GM19372 (cell line): Measurements from ENCODE around the gene STRIP2.
"Not testable (repeated sequence)": the region's sequence is repeated elsewhere in the genome, so short reads cannot be mapped to it uniquely, and the experiment has no call there.

Experiments
- ATAC-seq: cut with Tn5 transposase; IDR thresholded peaks from one replicate; pipeline ENCODE4 v1.9.1; 2021; ENCODE audit warnings: mild to moderate bottlenecking, low read depth, moderate library complexity; ENCODE audit not compliant: unreplicated experiment

STRIP2 gene

DNA sequence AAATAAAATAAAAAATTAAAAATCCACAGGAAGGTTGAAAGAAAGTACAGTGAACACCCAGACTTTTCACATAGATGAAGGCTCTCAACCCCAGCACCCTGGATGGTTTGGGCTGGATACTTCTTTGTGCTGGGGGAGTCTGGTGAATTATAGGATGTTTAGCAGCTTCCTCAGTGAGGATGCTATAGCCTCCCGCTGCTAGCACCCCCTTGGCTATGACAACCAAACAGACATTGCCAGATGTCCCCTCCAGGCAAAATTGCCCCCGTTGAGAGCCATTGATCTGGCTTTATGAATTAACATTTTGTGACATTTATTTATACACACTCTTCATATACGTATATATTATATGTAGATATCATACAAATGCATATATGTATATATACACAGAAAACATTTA lies 89.7 kb downstream of the STRIP2 start:
- no peak for ATAC-seq

GRCh38 chr7:129524405-129524804 lies 90.2 kb downstream of the STRIP2 start:
- ATAC-seq: not testable (repeated sequence)

- no peak for ATAC-seq
These were observed 91.1 kb downstream of the STRIP2 start for GRCh38 chr7:129525225-129525862.

- ATAC-seq: no peak
These were observed 95.4 kb downstream of the STRIP2 start for GRCh38 chr7:129529643-129530042.

DNA sequence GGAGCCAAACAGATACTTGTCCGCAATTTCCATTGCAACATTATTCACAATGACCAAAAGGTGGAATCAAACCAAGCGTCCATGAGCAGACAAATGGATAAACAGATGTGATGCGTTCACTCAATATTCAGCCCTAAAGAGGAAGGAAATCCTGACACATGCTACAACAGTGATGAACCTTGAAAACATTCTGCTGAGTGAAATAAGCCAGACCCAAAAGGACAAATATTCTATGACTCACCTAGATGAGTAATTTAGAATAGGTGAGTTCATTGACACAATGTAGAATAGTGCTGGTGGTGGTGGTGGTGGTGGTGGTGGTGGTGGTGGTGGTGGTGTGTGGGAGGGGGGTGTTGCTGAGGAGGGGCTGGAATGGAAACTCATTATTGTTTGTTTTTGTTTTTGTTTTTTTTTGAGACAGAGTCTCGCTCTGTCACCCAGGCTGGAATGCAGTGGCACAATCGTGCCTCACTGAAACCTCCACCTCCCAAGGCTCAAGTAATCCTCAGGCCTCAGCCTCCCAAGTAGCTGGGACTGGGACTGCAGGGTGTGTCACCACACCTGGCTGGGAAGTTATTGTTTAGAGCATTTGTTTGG lies 96.7 kb downstream of the STRIP2 start:
- no peak for ATAC-seq

GRCh38 chr7:129531721-129532120 lies 97.5 kb downstream of the STRIP2 start:
- no peak for ATAC-seq

DNA sequence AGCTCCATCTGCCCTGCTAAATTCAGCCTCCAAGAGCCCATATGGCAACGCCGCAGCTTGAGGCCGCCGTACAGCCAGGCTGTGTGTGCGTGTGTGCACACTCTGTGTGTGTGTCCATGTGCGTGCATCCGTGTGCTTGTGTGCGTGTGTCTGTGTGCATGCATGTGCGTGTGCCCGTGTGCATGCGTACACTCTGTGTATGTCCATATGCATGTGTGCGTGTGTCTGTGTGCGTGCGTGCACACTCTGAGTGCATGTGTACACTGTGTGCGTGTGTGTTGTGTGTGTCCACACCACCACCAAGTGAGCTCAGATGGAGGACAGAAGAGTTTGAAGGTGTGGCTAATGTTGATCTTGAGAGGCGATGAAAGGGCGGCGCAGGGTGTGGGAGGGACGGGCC lies 98.1 kb downstream of the STRIP2 start:
- ATAC-seq: no peak

GRCh38 chr7:129534558-129535274 lies 100.5 kb downstream of the STRIP2 start:
- ATAC-seq: not testable (repeated sequence)

- ATAC-seq: no peak
These were observed 101.7 kb downstream of the STRIP2 start for GRCh38 chr7:129535896-129536295.

DNA sequence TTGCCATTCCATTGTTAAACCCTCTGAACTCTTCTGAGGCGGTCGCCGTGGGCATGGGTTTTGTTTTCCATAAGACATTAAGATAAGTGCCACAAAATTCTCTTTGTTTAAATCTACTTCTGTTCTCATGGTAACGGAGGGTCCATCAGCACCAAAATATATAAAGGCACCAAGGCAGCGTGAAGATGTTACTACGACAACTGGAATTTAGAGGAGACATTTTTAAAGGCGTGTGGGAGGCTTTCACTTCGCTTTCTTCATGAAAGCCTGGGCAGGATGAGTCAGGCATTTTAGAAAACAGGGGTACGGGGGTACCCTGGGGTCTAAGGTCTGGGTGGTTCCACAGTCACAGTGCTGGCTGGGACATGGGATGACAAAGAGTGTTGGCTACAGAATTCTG lies 102.1 kb downstream of the STRIP2 start:
- no peak for ATAC-seq
